NCI-H2196 (cell line): Measurements from ENCODE around the gene TP73.

Source experiments
- DNase-seq: peaks from one replicate; lab custom pipeline; 2025; ENCODE audit not compliant: unreplicated experiment; lab: John Stamatoyannopoulos, UW

The TP73 gene

DNA sequence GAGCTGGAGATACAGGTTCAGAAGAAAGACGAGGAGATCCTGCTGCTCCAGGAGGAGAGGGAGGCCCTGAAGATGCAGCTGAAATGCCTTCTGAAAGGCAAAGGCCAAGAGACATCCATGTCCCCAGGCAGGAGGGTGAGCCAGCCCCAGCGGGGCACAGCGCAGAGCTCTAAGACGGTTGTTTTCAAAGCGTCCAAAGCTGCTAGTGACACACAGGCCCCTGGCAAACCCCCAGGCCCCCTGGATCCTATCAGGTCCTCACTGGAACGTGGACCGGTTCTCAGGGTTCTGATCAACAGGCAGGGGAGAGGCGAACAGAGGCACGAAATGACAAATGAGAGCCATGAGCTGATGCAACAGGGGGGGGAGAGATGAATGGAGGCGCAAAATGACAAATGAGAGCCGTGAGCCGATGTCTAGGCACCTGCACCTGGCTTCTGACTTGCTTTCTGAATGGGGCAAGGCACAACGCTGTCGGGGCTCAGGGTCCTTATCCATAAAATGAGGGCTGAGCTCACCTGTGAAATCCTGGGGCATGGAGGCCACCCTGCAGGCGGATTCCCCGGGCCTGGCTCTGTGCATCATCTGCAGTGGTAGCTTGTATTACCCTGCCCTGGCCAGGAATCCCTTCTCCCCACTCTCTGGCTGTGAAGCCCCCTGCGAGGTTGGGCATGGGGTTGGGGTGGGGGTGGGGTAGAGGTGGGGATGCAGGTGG, 109.1 kb downstream of the TP73 start:
- no peak for DNase-seq

DNA sequence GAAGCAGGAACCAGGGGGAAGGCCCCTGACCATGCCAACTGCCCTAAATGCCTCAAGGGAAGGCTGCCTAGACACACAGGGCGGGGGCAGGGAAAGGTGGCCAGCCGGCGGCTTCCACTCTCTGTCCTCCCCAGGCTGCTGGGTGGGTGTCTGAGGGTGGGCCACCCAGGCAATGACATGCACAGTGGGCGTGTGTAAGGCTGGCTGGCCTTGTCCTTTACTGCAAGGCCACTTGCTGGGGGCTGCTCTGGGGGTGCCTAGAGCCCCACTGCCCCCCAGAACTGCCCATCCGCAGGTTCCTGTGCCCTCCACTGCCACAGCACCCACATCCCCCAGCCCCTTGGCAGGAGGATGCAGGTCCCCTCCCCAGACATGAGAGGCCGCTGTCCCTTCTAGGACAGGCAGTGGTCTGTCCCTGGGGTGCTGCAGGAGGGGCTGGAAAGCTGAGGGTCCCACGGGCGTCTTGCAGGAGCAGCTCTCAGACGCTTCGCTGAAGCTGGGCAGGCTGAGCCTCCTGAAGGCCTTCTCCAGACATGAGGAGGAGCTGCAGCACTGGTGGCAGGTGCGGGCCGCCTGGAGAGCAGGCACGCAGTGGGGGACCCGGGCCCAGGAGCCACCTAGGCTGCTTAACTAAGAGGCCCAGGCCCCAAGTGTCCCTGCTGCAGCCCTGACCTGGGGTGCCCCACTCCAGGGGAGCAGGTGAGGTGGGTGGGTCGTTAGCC, 110.0 kb downstream of the TP73 start:
- no peak for DNase-seq

DNA sequence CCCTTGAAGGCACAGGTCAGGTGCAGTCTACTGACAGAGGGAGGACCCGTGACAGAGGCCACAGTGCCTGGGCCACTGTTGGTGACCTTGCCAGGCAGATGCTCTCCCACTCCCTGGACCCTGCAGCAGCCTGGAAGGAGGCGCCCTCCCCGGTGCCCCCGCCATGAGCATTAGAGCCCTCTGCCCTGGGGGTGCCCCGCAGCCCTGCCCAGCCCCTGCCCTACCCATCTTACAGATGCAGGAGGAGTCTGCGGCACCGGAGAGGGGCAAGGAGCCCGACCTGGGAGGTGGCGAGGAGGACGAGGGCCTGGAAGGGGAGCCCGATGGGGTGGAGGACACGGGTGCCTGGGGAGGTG, 110.5 kb downstream of the TP73 start:
- no peak for DNase-seq

DNA sequence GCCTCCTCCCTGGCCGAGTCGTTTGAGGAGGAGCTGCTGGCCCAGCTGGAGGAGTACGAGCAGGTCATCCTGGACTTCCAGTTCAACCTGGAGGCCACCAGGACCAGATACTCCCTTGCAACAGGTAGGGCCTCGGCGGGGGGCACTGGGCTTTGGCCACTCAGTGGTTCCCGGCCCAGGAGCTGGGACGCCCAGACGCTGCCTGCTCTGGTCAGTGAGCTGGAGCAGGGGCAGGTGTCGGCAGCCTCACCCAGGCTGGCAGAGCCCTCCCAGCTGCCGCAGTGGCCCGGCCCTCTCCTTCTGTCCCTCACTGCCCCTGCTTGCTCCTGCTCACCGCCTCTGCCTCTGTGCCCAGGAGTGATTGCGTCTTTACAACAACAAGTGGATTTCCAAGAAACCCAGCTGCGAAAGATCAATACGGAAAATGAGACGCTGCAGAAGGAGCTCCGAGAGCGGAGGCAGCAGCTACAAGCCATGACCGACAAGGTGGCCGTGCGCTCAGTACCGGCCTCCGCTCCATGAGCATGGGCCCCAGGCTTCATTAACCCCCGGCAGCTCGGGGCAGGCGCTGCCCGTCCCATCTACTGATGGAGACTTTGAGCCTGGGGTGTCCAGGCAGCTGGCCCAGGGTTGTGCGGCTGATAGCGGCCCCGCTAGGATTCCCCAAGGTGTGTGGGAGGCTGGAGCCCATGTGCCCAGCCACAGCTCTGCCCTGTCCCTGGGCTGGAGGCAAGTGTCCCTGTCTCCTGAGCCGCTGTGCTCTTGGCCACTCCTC, 111.2 kb downstream of the TP73 start:
- no peak for DNase-seq

DNA sequence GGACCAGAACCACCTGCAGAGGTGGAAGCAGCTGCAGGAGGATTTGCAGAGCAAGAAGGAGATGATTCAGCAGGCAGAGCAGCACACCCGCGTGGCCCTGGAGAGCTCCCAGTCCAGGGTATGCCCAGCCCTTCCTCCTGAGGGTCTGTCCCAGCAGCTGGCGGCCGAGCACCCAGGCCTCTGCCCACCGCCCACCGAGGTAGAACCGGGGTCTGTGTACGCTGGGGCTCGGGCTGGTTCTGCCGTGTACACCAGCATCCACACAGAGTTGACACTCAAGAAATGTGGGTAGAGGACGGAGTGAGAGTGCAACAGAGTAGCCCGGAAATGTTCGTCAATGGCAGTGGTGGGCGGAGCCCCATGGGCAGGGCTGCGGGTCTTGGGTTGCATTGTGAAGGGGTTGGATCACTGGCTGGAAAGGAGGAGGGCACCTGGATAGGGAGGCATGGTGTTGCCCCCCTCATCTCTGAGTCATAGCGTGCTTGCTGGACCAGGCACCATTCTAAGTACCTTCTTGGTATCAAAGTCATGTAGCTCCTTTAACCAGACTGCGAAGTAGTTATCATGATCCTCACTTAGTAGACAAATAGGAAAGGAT, 115.1 kb downstream of the TP73 start:
- no peak for DNase-seq

DNA sequence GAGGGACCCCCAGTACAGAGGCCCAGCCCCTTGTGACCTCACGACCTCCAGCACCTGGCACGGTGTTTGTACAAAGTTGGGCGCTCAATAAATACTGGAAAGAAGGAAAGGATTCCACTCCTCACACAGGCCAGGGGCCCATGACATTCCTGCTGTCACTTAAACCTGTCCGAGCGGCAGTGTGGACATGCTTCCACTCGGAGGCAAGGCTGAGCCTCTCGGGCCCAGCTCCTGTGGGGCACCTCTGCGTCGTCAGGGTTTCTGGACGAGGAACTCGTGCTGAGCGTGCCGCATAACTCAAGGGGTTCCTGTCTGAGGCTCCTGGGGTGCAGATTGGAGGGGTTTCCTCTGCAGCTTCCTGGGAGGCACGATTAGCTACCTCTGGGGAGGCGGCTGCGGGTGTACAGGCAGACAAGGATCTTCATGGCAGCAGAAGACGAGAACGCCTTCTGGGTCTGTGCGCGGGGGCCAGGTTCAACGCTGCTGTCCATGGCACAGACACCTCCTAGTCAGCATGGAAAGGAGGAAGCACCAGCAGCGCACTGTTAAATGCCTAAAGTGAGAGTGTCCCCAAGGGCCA, 116.6 kb downstream of the TP73 start:
- DNase-seq, result no peak

DNA sequence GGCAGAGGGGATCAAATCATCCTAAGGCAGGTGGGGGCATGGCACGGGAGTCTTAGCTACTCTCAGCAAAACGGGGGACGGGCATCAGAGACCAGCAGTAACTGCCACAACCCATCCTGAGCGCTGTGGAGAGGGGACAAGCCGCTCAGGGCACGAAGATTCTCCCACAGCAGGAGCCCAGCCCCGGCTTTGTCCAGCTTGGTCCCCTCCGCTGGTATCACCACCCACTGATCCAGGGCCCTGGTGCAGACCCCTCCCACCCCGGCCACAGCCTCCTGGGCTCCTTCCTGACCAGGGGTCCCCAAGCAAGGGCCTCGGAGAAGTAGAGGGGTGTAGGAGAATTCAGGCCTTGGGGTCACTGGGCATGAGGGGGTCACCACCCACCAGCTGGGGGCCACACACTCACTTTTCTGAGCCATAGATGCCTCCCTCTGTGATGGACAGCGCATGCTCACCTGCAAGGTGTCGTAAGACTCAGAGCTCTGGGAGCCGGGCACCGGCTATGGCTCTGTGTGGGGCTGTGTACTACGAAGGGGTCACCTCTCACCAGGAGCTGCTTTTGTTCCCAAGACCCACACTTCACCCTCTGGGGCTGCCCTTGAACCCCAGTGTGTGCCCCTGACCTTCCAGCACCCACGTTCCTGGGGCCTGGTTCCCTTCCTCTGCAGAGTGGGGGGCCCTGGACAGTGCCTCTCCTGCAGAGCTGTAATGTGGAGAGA, 117.9 kb downstream of the TP73 start:
- no peak for DNase-seq

DNA sequence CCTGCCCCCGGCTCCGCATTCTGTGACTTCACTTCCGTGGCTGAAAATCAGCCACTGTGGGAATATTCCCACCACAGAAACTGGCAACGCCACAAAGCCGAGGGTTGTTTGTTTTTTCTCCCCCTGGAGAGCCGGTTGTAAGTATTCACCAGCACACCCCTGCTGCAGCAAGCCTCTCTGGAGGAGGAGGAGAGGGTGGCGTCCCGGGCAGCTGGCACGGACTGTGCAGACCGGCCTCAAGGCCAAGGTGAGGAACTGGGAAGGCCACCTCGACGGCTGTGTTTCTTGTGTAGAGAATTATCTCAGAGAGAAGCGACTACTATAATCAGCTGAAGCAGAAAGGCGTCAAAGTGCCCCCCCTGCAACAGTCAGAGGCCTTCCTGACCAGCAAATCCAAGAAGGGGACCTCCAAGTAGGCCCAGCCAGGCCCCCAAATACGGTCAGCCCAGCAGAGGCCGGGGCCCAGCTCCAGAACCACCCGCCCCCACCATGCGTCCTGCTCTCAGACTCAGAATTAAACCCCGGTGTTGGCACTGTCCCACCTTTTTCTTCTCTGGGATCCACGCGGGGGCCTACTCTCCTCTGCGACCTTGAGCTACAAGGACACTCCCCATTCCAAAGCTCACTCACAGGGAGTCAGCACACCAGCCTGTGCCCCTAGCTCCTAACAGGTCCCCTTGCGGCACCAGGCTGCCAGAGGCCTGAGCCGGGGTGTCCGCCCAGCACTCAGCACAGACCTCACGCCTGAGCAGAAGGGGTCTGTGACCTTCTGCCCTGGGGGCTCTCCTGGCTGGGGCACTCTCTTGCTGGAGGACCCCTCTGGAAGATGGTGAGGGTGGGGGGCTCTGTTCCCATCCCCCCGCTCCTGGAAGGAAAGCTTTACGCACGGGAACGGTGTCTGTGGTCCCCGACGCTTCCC, 119.1 kb downstream of the TP73 start:
- DNase-seq, result no peak

DNA sequence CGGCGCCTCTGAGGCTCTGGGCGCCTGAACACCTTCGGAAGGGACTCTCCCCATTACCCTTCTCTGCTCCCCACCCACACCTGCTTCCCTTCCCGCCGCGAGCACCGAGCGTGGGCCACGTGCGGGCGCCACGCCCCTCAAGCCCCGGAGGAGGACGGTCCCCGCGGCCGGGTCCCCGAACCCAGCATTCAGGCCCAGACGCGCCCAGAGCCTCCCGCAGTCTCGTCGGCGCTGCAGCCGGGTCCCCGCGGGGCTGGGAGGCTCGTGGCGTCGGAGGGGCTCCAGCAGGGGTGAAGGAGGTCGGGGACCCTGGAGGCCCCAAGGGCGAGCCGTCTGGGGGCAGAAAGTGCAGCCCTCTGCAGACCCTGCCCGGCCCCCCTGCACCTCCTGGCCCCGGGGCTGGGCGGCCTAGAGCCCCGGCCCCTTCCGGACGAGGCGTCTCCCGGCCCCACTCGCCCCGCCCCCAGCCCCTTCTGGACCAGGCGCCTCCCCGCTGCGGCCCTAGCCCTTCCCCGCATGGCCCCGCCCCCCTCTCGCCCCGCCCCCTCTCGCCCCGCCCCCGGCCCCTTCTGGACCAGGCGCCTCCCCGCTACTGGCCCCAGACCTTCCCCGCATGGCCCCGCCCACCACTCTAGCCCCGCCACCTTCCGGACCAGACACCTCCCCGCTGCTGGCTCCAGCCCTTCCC, 119.9 kb downstream of the TP73 start:
- DNase-seq, result peak; percentile 79

DNA sequence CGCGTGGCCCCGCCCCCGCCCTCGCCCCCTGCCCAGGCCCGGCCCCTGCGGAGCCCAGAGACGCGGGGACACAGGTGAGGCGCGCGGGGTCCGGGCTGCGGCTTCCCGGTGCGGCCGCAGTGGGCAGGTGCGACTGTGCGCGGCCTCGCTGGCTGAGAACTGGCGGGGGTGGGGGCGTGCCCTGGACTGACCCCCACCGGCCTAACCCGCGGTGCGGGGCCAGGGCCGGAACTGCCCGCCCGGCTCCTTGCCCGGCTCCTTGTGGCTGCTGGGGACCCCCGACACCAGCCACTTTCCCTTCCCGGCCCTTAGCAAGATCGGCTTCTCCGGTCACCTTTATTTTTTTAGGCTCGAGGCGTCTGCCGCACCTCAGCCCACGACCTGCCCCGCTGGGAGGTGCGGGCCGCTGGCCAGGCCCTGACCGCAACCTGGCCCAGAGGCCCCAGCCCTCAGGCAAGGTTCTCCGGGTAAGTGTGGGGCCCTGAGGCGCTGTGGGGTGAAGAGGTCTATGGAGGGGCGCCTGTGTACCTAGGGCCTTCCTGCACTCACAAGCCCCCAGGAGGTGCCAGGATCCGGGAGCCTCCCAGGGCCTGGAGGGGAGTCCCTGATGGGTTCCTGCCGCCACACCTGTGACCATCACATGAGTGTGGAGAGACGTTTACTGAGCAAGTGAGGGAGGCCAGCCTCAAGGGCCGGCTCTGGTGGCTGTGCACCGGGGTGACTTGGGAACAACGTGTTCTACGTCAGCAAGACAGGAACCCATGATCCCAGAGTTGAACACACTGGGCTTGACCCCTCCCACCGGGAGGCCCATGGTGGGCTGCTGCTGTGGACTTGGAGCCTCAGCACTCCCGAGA, 120.6 kb downstream of the TP73 start, which contains the start of gene SMIM1:
SMIM1 (plus strand) TSS at position 35 of the 857 bp plus-strand sequence. CDS start 2,625 bp downstream, outside the sequence.
- DNase-seq, result no peak

DNA sequence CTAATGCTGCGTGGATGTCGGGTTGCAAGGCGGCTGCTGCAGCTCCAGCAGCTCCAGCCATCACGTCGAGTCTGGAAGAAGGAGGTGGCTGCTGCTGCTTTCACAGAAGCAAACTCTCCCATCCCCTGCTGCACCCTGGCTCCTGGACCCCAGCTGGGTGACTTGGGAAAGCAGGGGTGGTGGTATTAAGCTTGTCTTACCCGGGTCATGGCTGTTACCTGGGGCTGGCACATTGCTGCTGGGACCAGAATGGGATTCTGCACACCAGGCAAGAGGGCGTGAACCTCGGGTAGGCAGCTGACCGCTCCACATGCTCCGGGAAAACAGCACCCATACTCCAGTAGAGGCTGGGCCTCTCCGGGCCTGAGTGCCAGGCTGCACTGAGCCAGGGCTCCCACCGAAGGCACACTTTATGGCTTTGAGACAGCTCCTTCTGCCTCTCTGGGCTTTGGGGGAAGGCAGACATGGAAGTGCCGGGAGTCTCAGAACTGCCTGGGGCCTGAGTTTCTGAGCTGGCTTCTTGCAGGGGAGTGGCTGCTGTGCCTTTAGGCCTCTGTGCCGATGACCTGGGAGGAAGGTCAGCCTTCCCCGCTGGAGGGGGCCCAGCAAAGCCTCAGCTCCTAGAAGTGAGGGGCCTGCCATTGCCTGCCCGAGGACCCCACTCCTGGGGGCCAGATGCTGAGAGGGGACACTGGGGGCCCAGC, 121.4 kb downstream of the TP73 start:
- DNase-seq, result no peak

DNA sequence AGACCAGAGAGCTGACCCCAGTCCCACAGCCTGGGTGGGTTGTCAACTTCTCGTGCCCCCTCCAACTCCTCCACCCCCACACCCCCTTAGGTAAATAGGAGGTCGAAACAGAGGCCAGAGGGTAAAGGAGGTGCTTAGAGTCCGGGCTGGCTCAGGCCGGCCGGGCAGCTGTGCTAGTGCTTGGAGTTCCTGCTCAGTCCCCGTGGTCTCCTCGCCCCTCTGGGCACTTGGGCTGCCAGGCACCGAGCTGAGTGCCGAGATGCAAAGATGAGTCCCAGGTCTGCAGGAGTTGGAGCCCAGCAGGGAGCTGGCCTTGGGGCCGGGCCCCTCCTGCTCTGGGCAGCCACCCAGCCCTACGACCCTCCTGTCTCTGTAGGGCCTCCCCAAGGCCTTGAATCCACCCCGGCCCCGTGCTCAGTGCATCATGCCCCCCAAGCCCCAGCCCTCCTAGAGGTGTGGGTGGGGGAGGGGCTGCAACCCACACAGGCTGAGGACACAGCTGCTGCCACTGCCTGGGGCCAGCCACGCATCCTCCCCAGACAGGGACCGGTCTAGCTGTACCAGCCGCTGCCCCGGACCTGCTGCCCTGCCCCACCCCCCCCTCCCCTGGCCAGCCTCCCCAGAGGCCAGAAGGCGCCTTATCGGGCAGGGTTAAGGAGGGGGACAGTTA, 122.1 kb downstream of the TP73 start:
- DNase-seq, result no peak

DNA sequence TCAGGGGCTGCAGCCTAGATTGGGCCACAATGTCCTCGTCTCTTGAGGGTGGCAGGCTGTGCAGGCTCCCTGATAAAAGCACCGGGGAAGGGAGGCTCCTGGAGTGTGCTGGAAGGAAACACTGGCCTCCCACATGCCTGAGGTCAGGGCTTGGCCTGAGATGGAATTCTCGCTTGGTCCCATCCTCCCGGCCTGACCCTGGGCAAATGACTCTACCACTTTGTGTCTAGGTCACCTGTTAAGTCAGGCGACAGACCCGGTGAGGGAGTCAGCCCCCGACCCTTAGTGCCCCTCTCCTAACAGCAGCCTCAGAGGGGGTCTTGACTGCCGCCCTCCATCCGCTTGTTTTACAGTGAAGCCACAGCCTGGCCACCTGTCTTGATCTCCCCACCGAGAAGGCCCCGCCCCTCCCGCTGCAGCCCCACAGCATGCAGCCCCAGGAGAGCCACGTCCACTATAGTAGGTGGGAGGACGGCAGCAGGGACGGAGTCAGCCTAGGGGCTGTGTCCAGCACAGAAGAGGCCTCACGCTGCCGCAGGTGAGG, 122.7 kb downstream of the TP73 start:
- DNase-seq, result no peak

DNA sequence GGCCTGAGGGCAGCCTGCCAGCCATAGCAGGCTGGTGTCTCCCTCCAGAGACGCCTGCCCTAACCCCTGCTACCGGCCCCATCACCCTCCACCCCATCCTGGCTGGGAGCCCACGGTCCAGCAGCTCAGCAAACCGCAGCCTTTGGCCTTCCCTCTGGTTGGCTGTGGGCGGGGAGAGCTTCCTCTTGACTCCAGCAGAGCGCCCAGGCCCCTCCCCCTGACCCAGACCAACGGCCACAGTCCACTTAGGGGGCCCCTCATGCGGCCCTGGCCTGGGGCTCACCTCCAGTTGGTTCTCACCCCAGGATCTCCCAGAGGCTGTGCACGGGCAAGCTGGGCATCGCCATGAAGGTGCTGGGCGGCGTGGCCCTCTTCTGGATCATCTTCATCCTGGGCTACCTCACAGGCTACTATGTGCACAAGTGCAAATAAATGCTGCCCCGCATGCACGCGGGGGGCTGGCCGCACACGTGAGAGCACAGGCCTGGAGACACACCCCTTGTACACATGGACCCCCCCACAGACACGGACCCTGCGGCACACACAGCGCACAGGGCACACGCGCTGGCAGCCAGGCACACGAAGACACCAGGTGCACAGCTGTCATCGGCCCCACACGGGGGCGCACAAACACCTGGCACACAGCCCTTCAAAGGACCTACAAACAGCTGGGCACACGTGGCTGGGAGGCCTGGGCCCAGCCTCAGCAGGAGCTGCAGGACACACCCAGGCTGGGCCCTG, 123.3 kb downstream of the TP73 start:
- DNase-seq, result peak; percentile 87

DNA sequence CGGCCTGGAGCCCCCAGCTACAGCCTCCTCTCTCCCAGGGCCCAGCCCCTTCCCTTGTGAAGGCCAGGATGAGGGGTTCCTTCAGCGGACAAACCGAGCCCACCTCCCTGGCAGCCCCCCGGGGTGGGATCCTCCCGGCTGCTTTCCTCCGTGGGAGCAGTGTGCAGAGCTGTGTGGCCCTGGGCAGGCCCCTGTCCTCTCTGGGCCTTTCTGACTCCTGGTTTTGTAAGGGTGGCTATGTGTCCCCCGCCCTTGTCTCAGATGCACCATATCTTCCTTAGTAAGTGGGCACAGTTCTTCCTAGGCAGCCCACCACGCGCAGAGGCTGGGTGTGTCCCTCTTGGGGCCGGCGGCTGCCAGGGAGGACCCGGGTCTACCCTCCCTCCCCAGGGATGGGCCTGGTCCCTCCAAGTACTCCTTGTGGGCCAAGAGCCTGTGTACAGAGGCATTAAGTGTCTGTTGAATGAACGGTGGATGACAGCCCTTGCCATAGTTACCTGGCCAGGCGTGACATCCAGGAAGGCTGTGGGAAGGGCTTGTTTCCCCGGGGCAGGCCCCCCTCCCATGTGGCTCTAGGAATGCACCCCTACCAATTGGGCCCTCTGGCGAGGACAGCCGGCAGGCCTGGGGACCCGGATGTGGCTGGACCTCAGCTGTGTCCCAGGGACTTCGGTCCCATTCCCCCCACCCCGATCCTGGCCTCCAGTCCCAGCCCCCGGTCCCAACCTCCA, 124.1 kb downstream of the TP73 start:
- peak; percentile 20 for DNase-seq
